GM12878 (cell line): Measurements from ENCODE around the gene ANP32A. TPM values are rescaled to one million over a fixed set of nuclear protein-coding genes. Genes with fewer than 3 reads are reported as not detected.

ENCODE experiments used
- ATF3 ChIP-seq: IDR thresholded peaks from 2 replicates; pipeline ENCODE4 v1.6.1; 2011; ENCODE audit warnings: low read depth, mild to moderate bottlenecking, low read length, moderate library complexity, borderline replicate concordance; ENCODE audit errors: extremely low read depth
- BCLAF1 ChIP-seq: fragments of 450-650 bp; IDR thresholded peaks from 2 replicates; pipeline ENCODE4 v1.6.1; 2017; ENCODE audit warnings: antibody characterized with exemption, mild to moderate bottlenecking, moderate library complexity
- CREB1 ChIP-seq: IDR thresholded peaks from 2 replicates; pipeline ENCODE4 v1.6.1; 2012; ENCODE audit warnings: low read depth, mild to moderate bottlenecking, inconsistent platforms
- ETV6 ChIP-seq, 2 experiments: fragments of 450-650 bp in 1 of 2; IDR thresholded peaks in 1 of 2; conservative IDR thresholded peaks in 1 of 2; 2 replicates each; pipeline ENCODE4 v1.6.1; 2014; ENCODE audit warnings: antibody characterized with exemption in 1 of 2, borderline replicate concordance in 1 of 2, low read depth in 1 of 2, mild to moderate bottlenecking in 1 of 2, moderate library complexity in 1 of 2
- PBX3 ChIP-seq: IDR thresholded peaks from 2 replicates; pipeline ENCODE4 v1.6.1; 2011; ENCODE audit warnings: mild to moderate bottlenecking, low read depth, low read length, moderate library complexity; ENCODE audit not compliant: insufficient replicate concordance
- WRNIP1 ChIP-seq: IDR thresholded peaks from 2 replicates; pipeline ENCODE4 v1.6.1; 2011; ENCODE audit warnings: low read depth, low read length, improper control_type of control experiment, borderline replicate concordance
- ZNF207 ChIP-seq: fragments of 450-650 bp; IDR thresholded peaks from 2 replicates; pipeline ENCODE4 v1.6.1; 2014; ENCODE audit warnings: antibody characterized with exemption, mild to moderate bottlenecking, borderline replicate concordance
- ZNF384 ChIP-seq: IDR thresholded peaks from 2 replicates; pipeline ENCODE4 v1.6.1; 2012; ENCODE audit warnings: low read depth, mild to moderate bottlenecking, low read length, improper control_type of control experiment, borderline replicate concordance
- polyA plus RNA-seq, 11 experiments: library from polyadenylated mRNA; depleted of rRNA in 4 of 11; unstranded in 6 of 11; stranded (reverse) in 5 of 11; fragments of >200 nt; fragmentation: Nextera tagmentation in 4 of 11; fragmentation: Illumina TruSeq in 1 of 11; extraction: Ambion mirVana in 4 of 11; extraction: Trizol in 1 of 11; gene quantifications; 1 replicate in 1 of 11; 2 replicates in 10 of 11; pipeline versions ENCODE4 v1.2.1 to v1.2.3, GENCODE V29; 2011 to 2016; ENCODE audit warnings: inconsistent platforms in 2 of 11, missing spikeins in 2 of 11, low read depth in 1 of 11
- total RNA-seq, 4 experiments: library from RNA; depleted of rRNA in 3 of 4; stranded (reverse); fragments of >200 nt in 3 of 4; fragmentation: Illumina TruSeq in 1 of 4; extraction: Trizol in 1 of 4; gene quantifications; 2 replicates each; pipeline versions ENCODE4 v1.2.1 to v1.2.3, GENCODE V29; 2013 to 2021

The ANP32A gene
- total and polyA plus RNA-seq, 10 of the 15 experiments (the other 5 are each of a cell fraction or from before 2014, with no cell fraction given): 29.6 to 666 (median 234) TPM

- no peak for TF ChIP-seq BCLAF1
- no peak for TF ChIP-seq PBX3
- TF ChIP-seq CREB1: no peak
- TF ChIP-seq ZNF207: no peak
- no peak for TF ChIP-seq ATF3
- TF ChIP-seq ETV6 (conservative IDR thresholded peaks at IDR 0.05 in 1 of 2, IDR thresholded peaks at IDR 0.05 in 1 of 2; ENCODE audit: borderline replicate concordance in 1 of 2, low read depth in 1 of 2): no peak
- no peak for TF ChIP-seq WRNIP1
- TF ChIP-seq ZNF384: no peak
- TF ChIP-seq, all 136 proteins: peak for 0
Measured at GRCh38 chr15:68786753-68787152, 33.9 kb downstream of the ANP32A start (continued).
